Ovary (tissue), 9 donors: ENCODE data around the gene PSMD13. TPM values are rescaled to one million over a fixed set of nuclear protein-coding genes. Genes with fewer than 3 reads are reported as not detected.

Source experiments
- DNase-seq, 5 donors: peaks; one replicate each; pipeline ENCODE4 v3.0.0-alpha.2; 2019 to 2020
- H3K27ac ChIP-seq, 2 donors: fragments of 200-600 bp; one replicate each; pipeline versions ENCODE4 v1.5.1 to v1.8.0; 2019 to 2022
- H3K27me3 ChIP-seq: fragments of 200-600 bp; one replicate; pipeline ENCODE4 v1.8.0; 2022
- H3K36me3 ChIP-seq: fragments of 200-600 bp; sonication (generic); one replicate; pipeline ENCODE4 v1.5.1; 2019
- H3K4me1 ChIP-seq: one replicate; pipeline ENCODE4 v1.8.1; 2013; ENCODE audit warnings: mild to moderate bottlenecking, moderate library complexity; ENCODE audit not compliant: insufficient read depth
- H3K4me3 ChIP-seq: fragments of 200-600 bp; sonication (generic); one replicate; pipeline ENCODE4 v1.5.1; 2017
- H3K9me3 ChIP-seq, 2 donors: fragments of 200-600 bp in 1 of 2; sonication (generic) in 1 of 2; one replicate each; pipeline versions ENCODE4 v1.5.1 to v1.8.1; 2013 to 2019; ENCODE audit warnings: mild to moderate bottlenecking in 1 of 2, moderate library complexity in 1 of 2
- CTCF ChIP-seq, 3 donors: fragments of 450-650 bp in 2 of 3; fragments of 200-600 bp in 1 of 3; IDR thresholded peaks; one replicate each; pipeline versions ENCODE4 v1.5.1 to v1.8.0; 2016 to 2022; ENCODE audit warnings: antibody characterized with exemption in 3 of 3, mild to moderate bottlenecking in 1 of 3
- EP300 ChIP-seq: sonication (generic); formaldehyde crosslinking; IDR thresholded peaks from one replicate; pipeline ENCODE4 v1.6.1; 2017; ENCODE audit warnings: antibody characterized with exemption
- POLR2A ChIP-seq: fragments of 450-650 bp; IDR thresholded peaks from one replicate; pipeline ENCODE4 v1.6.1; 2017; ENCODE audit warnings: antibody characterized with exemption, mild to moderate bottlenecking, moderate library complexity
- WGBS, 3 donors: extraction: QIAGEN DNeasy Blood & Tissue Kit in 1 of 3; methylation state at CpG; one replicate each; pipeline versions ENCODE4 v1.1.5 to v1.1.7; 2013 to 2017; 5-methylcytosine and 5-hydroxymethylcytosine counted together
- intact Hi-C, 4 donors: fragments of 100-400 bp; cut with DNase I; formaldehyde crosslinking; loops; one replicate each; pipeline versions ENCODE4 v1.11.0 to v1.15.1; 2022 to 2023
- polyA plus RNA-seq, 2 donors: library from polyadenylated mRNA; stranded (reverse); fragments of 200-250 nt in 1 of 2; fragments of 350-450 nt in 1 of 2; fragmentation: Illumina TruSeq in 1 of 2; extraction: RNeasy Lipid Tissue Mini Kit (QIAGEN cat#74804) in 1 of 2; gene quantifications; one replicate each; pipeline ENCODE4 v1.2.3, GENCODE V29; 2013 to 2014
- total RNA-seq, 7 donors: library from RNA; depleted of rRNA in 2 of 7; stranded (reverse); fragments of >200 nt in 2 of 7; fragmentation: NEBNext Ultra II Directional in 3 of 7; extraction: Animal tissue kit (Norgen Biotek cat#: 25700) in 3 of 7; gene quantifications; one replicate each; pipeline versions ENCODE4 v1.1.0 to v1.2.4, GENCODE V29; 2016 to 2023
- donor health status: DM: no; HTN: no; CAD: no; lungs with moderate emphysema.
- donor health status: DM: no; HTN: no; CAD: no.
- donor health status: Bipolar disorder and iron deficiency.
- donor health status: DM: yes; HTN: yes; CAD: no.
- donor health status: DM: no; HTN: no; CAD: no.
- donor health status: DM: yes; HTN: yes; CAD: no.

The PSMD13 gene
- total and polyA plus RNA-seq, 9 donors = 66.2 to 88.9 (median 75.8) TPM

GRCh38 chr11:250740-251299 is 14.0 kb downstream of the PSMD13 start:
- Histone ChIP-seq H3K27me3 (no peaks in the 10 kb centered on the region), H3K9me3 (no peaks in the 10 kb centered on the region), H3K36me3 (no peaks in the 10 kb centered on the region), H3K4me3 (no peak overlapping the region), H3K4me1 (no peaks in the 10 kb centered on the region), H3K27ac (no peak overlapping the region)
- intact Hi-C loops = no loop called here
- TF ChIP-seq CTCF (IDR thresholded peaks at IDR 0.05) (peak in 2 of 3 donors; percentile 13 to 30), POLR2A (no peak)
- WGBS, 3 donors = 79 to 83% (median 79%) methylated on average over 10 of the region's 10 CpGs
- DNase-seq = peak in 2 of 5 donors; percentile 56 to 65

GRCh38 chr11:251550-251949 is 14.8 kb downstream of the PSMD13 start:
- no peak for DNase-seq
- TF ChIP-seq CTCF (IDR thresholded peaks at IDR 0.05) = no peak
- no peak for TF ChIP-seq EP300
- no peak for TF ChIP-seq POLR2A
- intact Hi-C loops = no loop called here
- H3K36me3 ChIP-seq = no peaks in the 10 kb centered on the region
- no peak overlapping the region for H3K4me3 ChIP-seq
- WGBS, 3 donors = 67 to 75% (median 69%) methylated on average over 10 of the region's 10 CpGs
- H3K27ac ChIP-seq = no peak overlapping the region
- H3K27me3 ChIP-seq = no peaks in the 10 kb centered on the region
- H3K9me3 ChIP-seq = no peaks in the 10 kb centered on the region
- H3K4me1 ChIP-seq = no peaks in the 10 kb centered on the region

- no peaks in the 10 kb centered on the region for H3K9me3 ChIP-seq
- TF ChIP-seq CTCF (IDR thresholded peaks at IDR 0.05) = no peak
- H3K27me3 ChIP-seq = no peaks in the 10 kb centered on the region
- no peaks in the 10 kb centered on the region for H3K4me1 ChIP-seq
- no peak for DNase-seq
- H3K27ac ChIP-seq = no peak overlapping the region
- 74 to 81% (median 80%) methylated on average over 8 of the region's 8 CpGs for WGBS, 3 donors
- H3K4me3 ChIP-seq = no peak overlapping the region
- no peaks in the 10 kb centered on the region for H3K36me3 ChIP-seq
- intact Hi-C loops = no loop called here
Observed at GRCh38 chr11:252666-253065, 15.9 kb downstream of the PSMD13 start.

GRCh38 chr11:253160-253885 is 16.5 kb downstream of the PSMD13 start:
- intact Hi-C loops = no loop called here
- WGBS, 3 donors = 65 to 71% (median 68%) methylated on average over 13 of the region's 13 CpGs
- Histone ChIP-seq H3K27ac (no peak overlapping the region), H3K9me3 (no peaks in the 10 kb centered on the region), H3K27me3 (no peaks in the 10 kb centered on the region), H3K36me3 (no peaks in the 10 kb centered on the region), H3K4me3 (no peak overlapping the region), H3K4me1 (no peaks in the 10 kb centered on the region)
- DNase-seq = no peak
- TF ChIP-seq CTCF (IDR thresholded peaks at IDR 0.05) (no peak), EP300 (no peak), POLR2A (no peak)
